GM13977 (cell line): ENCODE data around the gene NTRK2.

Source experiments
- DNase-seq: peaks from one replicate; pipeline ENCODE4 v3.0.0; 2012; ENCODE audit warnings: low spot score
- CTCF ChIP-seq: IDR thresholded peaks from 2 replicates; pipeline ENCODE4 v1.5.1; 2012; ENCODE audit warnings: mild to moderate bottlenecking, control low read depth; ENCODE audit not compliant: insufficient read depth; ENCODE audit errors: extremely low read depth, missing control alignments
- in situ Hi-C: fragments of 300-500 bp; cut with MboI; formaldehyde crosslinking; loops from one replicate; pipeline ENCODE4 v1.12.0; 2022; ENCODE audit warnings: low sequenced_read_pairs, low pct_unique_long_range_greater_than_20kb, mixed read lengths, inconsistent platforms; ENCODE audit not compliant: unreplicated experiment

The NTRK2 gene

DNA sequence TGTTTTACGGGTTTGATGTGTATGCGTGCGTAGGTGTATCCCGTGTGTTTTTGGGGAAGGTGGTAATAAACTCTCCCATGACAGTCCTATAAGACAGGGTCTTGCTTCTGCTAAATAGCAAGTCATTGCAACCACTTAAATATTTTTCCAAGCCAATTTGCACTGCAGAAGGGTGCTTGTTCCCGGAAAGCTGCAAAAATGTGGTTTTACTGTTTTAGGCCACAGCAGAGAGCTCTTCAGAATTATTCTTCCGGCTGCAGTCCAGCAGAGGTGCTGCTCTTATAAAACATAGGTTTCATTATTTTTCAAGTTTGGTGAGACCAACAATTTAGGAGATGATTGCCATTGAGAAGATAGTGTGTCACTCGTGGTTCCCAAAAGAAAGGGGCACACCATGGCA lies 192.8 kb downstream of the NTRK2 start:
- in situ Hi-C loops: no loop called here
- no peak for DNase-seq
- TF ChIP-seq CTCF: no peak

GRCh38 chr9:84862810-84863287 lies 193.3 kb downstream of the NTRK2 start:
- in situ Hi-C loops: no loop called here
- TF ChIP-seq CTCF: no peak
- no peak for DNase-seq

DNA sequence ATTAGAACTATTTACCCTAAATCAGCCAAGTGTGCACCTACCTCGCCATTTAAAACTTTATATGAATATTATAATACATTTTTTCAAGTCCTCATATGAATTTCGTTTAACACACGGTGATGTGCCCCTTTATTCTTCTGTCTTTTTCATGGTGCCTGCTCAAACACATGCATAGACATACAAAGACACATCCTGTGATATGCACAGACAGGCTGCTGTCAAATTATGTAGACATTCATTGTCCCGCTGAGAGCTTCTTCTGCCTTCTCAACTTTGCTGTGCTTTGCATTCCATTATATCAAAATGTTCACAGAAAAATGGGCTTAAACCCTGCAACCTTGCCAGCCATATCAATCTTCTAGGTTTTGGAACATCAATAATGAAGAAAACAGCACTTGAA lies 193.8 kb downstream of the NTRK2 start:
- DNase-seq: no peak
- TF ChIP-seq CTCF: no peak
- in situ Hi-C loops: no loop called here

DNA sequence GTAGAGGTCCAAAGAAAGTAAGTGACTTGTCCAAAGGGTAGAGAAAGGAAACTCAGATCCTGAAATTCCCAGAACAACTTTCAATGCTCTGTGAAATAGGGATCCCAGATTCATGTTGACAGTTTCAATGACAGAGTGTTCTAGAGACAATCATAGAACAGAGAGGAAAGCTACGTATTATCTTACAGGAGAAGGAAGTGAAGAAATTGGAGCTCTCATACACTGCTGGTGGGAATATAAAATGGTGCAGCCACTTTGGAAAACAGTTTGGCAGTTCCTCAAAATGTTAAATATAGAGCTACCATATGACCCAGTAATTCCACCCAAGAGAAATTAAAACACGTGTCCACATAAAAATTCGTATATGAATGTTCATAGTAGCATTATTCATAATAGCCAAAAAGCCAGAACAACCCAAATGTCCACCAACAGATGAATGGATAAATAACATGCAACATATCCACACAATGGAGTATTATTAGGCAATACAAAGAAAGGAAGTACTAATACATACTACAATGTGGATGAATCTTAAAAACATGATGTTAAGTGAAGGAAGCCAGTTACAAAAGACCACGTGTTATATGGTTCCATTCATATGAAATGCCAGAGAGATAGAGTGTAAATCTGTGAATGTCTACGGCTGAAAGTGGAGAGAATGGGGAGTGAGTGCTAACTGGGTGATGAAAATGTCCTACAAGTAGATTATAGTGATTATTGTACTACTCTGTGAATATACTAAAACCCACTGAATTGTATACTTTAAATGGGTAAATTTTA lies 197.1 kb downstream of the NTRK2 start:
- no peak for TF ChIP-seq CTCF
- in situ Hi-C loops: no loop called here
- no peak for DNase-seq

GRCh38 chr9:84867186-84867585 lies 197.7 kb downstream of the NTRK2 start:
- TF ChIP-seq CTCF: no peak
- in situ Hi-C loops: no loop called here

GRCh38 chr9:84869091-84869490 lies 199.6 kb downstream of the NTRK2 start:
- DNase-seq: no peak
- in situ Hi-C loops: no loop called here
- TF ChIP-seq CTCF: no peak

More at GRCh38 chr9:84867186-84867585, 197.7 kb downstream of the NTRK2 start:
- DNase-seq: no peak
